Kidney tubule cell (primary cell): ENCODE data around the gene OFD1.
"Not testable (repeated sequence)": the region's sequence is repeated elsewhere in the genome, so short reads cannot be mapped to it uniquely, and the experiment has no call there.

ENCODE experiments used
- DNase-seq: peaks from one replicate; pipeline ENCODE4 v3.0.0-alpha.2; 2018; ENCODE audit warnings: low spot score

Gene OFD1

GRCh38 chrX:13703589-13703988 is 31.0 kb upstream of the OFD1 start:
- DNase-seq, result no peak

- DNase-seq, result no peak
Observed at GRCh38 chrX:13711141-13711540, 23.4 kb upstream of the OFD1 start.

- DNase-seq, result no peak
Observed at GRCh38 chrX:13716455-13716854, 18.1 kb upstream of the OFD1 start.

- no peak for DNase-seq
Observed at GRCh38 chrX:13716905-13717304, 17.6 kb upstream of the OFD1 start.

- DNase-seq, result no peak
Observed at GRCh38 chrX:13717700-13718472, 16.7 kb upstream of the OFD1 start.

GRCh38 chrX:13719192-13719856 is 15.2 kb upstream of the OFD1 start:
- DNase-seq, result peak; percentile 38

- DNase-seq, result no peak
Observed at GRCh38 chrX:13721371-13721770, 13.2 kb upstream of the OFD1 start.

- no peak for DNase-seq
Observed at GRCh38 chrX:13721819-13722519, 12.6 kb upstream of the OFD1 start.

GRCh38 chrX:13724878-13725277 is 9.7 kb upstream of the OFD1 start:
- DNase-seq, result not testable (repeated sequence)

GRCh38 chrX:13726583-13726982 is 8.0 kb upstream of the OFD1 start:
- not testable (repeated sequence) for DNase-seq

- not testable (repeated sequence) for DNase-seq
Observed at GRCh38 chrX:13730523-13730922, 4.0 kb upstream of the OFD1 start.

GRCh38 chrX:13732246-13733067 is 2.1 kb upstream of the OFD1 start:
- DNase-seq, result peak; percentile 52

GRCh38 chrX:13733506-13733905 is 1.0 kb upstream of the OFD1 start:
- DNase-seq, result no peak

GRCh38 chrX:13741695-13742094 is 7.1 kb downstream of the OFD1 start:
- DNase-seq, result no peak

- peak; percentile 39 for DNase-seq
Observed at GRCh38 chrX:13742397-13743176, 8.0 kb downstream of the OFD1 start.

GRCh38 chrX:13747836-13748235 is 13.3 kb downstream of the OFD1 start:
- DNase-seq, result peak; percentile 51

- DNase-seq, result peak; percentile 45
Observed at GRCh38 chrX:13748486-13748885, 13.9 kb downstream of the OFD1 start.

GRCh38 chrX:13750204-13750603 is 15.7 kb downstream of the OFD1 start:
- peak; percentile 68 for DNase-seq

- DNase-seq, result no peak
Observed at GRCh38 chrX:13750812-13751211, 16.3 kb downstream of the OFD1 start.

GRCh38 chrX:13752141-13752540 is 17.6 kb downstream of the OFD1 start:
- DNase-seq, result peak; percentile 54

GRCh38 chrX:13752646-13753045 is 18.1 kb downstream of the OFD1 start:
- no peak for DNase-seq
